GM21367 (cell line): ENCODE data around the gene TNFAIP3.
"Not testable (repeated sequence)": the region's sequence is repeated elsewhere in the genome, so short reads cannot be mapped to it uniquely, and the experiment has no call there.

Experiments
- ATAC-seq: cut with Tn5 transposase; IDR thresholded peaks from one replicate; pipeline ENCODE4 v1.9.1; 2021; ENCODE audit not compliant: unreplicated experiment

Gene TNFAIP3

GRCh38 chr6:137844773-137845172, 22.3 kb upstream of the TNFAIP3 start:
- ATAC-seq, result not testable (repeated sequence)

- no peak for ATAC-seq
These were observed 21.6 kb upstream of the TNFAIP3 start for GRCh38 chr6:137845460-137845859.

GRCh38 chr6:137846274-137846673, 20.8 kb upstream of the TNFAIP3 start:
- ATAC-seq, result no peak

GRCh38 chr6:137846772-137847313, 20.2 kb upstream of the TNFAIP3 start:
- no peak for ATAC-seq

DNA sequence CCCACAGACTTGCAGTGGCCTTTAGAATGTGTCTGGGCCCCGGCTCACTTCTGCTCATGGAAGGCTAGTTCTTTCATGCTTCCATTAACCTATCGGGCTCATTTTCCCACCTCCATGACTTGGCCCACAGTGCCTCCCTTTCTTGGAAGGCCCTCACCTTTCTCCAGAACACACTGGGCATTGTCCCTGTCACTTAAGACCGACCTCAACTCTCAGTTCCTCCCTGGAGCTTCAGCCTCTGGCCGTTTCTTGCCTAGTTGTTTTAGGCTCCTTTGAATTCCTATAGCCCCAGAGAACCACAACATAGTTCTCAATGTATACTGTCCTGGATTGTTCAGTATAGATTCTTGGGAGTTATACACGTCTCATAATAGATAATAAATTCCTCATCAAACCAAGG, 19.3 kb upstream of the TNFAIP3 start:
- ATAC-seq, result no peak

DNA sequence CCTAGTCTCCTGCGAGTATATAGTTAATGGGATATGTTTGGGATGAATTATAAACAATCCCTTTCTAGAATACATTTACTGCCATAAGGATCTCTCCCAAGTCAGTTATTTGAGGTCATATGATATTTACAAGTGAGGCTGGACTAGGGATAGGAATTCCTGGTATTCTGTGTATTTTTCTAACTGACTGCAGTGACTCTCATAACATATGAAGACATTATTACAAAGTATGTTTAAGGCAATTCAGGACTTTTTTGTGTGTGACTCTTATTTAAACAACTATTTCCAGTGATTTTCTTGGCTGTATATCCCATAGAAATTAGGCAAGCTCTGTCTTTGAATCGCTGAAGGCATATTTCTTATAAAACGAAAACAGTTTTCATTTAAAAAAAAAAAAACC, 18.4 kb upstream of the TNFAIP3 start:
- ATAC-seq, result no peak

GRCh38 chr6:137849181-137849980, 17.7 kb upstream of the TNFAIP3 start:
- no peak for ATAC-seq

DNA sequence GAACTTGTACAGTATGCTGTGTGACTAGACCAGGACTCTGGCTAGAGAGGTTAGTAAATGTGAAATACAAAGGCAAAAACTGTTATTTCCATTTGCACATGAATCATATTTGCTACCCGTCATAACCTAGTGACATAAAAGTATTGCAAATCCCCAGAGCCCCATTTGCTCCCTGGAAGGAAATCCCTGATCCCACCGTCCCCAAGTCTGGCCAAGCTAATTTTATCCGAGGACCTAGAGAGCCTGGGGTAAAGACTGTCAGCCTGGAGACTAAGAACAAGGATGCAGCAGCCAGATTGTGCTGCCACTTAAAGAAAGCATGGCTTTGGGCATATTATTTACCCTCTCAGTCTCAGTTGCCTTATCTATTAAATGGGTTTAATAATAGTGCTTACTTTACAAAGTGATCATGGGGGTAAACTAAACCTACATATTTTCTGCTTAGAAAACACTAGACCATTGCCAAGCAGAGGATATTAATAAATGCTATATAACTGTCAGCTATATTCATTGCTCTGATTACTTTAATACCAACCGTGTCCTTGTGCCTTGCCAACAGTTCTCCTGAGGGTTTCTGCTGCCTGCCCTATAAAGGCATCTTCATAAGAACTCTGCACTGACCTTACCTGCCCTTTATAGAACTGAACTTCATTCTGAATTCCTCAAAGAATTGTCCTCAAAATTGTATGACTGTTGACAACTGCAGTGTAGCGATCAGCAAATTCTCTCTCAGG, 16.9 kb upstream of the TNFAIP3 start:
- ATAC-seq, result no peak

DNA sequence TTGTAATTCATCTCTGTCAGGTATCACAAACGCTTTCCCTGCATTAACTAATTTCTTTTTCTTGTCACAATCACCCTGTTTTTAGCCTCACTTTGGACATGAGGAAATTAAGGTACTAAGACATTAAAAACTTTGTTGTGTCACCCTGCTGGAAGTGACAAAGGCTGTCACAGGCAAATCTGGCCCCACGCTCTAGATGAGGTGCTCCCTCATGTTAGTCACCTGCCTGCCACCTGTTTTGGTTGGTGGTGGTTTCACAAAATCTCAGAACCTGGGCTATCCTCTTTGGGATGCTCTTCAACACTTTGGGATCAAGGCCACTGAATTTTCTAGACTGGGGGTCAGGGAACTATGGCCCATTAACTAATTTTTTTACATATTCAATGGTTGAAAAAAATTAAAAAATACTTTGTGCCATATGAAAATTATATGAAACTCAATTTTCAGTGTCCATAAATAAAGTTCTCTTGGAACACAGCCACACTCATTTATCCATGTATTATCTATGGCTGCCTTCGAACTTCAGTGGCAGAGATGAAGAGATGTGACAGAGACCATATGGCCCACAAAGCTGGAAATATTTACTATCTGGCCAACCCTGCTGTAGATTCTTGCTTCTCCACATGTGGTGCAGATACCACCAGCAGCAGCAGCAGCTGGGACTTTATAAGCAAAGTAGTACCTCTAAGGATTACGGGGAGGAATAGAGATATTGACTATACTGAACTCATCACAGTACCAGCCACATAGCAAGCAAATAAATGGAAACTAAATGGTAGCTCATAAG, 16.1 kb upstream of the TNFAIP3 start:
- no peak for ATAC-seq

DNA sequence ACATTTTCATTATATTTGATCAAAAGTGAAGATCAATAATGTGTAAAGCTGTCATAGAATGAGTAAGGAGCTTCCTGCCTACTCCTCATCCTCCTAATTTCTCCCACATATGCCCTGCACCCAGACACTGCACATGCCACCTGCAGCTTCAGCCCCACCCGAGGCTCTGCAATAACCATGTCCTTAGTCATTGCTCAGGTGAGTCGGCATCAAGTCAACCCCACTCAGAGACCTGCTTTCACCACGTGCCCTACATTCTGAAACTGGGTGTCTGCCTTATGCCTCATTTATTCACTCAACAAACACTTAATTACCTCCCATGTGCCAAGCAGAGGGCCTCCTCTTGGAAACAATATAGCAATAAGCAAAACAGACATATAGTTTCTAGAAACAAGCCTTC, 15.4 kb upstream of the TNFAIP3 start:
- ATAC-seq, result no peak

- no peak for ATAC-seq
These were observed 14.7 kb upstream of the TNFAIP3 start for GRCh38 chr6:137852346-137852745.

- no peak for ATAC-seq
These were observed 14.2 kb upstream of the TNFAIP3 start for GRCh38 chr6:137852811-137853210.

- no peak for ATAC-seq
These were observed 13.4 kb upstream of the TNFAIP3 start for GRCh38 chr6:137853569-137854213.

DNA sequence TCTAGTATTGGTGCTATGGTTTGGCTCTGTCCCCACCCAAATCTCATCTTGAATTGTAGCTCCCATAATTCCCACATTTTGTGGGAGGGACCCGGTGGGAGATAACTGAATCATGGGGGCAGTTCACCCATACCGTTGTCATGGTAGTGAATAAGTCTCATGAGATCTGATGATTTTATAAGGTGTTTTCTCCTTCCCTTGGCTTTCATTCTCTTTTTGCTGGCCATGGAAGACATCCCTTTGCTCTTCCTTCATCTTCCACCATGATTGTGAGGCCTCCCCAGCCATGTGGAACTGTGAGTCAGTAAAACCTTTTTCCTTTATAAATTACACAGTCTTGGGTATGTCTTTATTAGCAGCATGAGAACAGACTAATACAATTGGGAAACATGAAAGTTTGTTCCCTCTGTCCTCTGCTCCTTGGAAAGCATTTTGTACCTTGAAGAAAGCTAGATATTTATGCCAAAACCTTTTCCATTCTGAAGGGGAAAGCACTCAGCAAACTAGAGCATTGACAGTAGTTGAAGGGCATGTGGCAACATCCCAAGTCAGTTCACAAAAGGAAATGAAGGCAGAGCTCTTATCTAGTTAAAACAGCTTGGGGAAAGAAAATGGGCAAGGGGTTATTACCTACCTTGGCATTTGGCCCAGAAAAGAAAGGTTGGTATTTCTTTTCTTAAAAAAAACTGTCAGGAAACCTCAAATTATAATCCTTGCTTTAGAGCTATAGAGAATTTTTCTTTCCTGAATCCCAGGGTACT, 10.7 kb upstream of the TNFAIP3 start:
- no peak for ATAC-seq

- no peak for ATAC-seq
These were observed 8.0 kb upstream of the TNFAIP3 start for GRCh38 chr6:137859025-137859424.

DNA sequence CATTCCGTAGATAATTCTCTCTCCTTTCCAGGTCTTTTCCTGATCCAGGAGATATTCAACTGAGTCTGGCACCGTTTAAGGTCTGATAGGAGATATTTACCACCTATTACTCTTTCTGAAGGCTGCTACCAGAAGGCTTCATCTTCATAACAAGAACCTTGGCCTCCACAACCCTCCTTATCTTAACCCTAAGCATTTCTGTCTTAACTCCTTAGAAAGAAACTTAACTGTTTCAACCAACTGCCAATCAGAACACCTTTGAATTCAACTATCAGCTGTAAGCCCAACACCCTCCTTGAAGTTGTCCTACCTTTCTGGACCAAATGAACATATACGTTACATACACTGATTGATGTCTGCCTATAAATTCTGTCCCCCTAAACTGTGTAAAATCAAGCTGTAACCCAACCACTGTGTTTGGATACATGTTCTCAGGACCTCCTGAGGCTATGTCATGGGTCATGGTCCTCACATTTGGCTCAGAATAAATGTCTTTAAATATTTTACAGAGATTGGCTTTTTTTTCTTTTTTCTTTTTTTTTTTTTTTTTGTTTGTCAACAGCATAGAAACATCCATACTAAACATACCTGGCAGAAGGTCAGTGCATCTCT, 6.6 kb upstream of the TNFAIP3 start:
- ATAC-seq, result no peak

- no peak for ATAC-seq
These were observed 5.3 kb upstream of the TNFAIP3 start for GRCh38 chr6:137861550-137862337.

DNA sequence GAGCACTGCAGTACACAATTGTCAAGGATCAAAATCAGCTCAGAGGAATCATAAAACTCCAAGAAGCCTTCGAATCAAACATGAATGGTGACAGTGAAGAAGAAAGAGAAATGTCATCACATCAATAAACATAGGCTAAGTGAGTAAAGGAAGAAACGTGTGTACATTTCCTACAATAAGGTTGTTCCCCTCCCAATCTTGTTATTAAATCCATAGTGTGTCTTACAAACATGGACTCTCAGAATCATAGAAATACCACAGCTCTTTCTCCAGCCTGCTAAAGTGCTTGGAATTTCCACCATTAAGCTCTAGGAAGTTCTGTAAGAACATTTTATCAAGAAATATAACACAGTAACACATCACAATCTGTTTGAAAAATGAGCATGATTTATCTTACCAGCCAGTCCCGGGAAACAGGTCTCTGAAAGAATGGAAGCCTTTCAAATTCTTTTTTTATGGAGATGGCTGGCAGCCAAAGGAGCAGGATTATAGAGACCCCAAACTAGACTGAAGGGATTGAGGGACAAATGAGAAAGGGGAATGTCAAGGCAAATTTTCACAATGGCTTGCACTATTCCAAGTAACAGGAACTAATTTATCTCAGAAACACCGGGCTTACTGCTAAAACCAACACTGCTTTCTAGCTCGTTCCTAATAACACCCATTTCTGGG, 4.5 kb upstream of the TNFAIP3 start:
- no peak for ATAC-seq
